Measurements from ENCODE around the gene SRCAP.

SRCAP gene

GRCh38 chr16:30736995-30737793 lies 38.2 kb downstream of the SRCAP start:
- Histone ChIP-seq H3K27me3 (replicated peaks; ENCODE audit: insufficient read depth, low read length) (no peaks in the 10 kb centered on the region), H3K79me2 (ENCODE audit: low read length) (no peaks in the 10 kb centered on the region), H3K27ac (ENCODE audit: low read length) (no peak overlapping the region), H3K9me3 (replicated peaks; ENCODE audit: insufficient read depth, low read length) (no peaks in the 10 kb centered on the region), H3K9me2 (replicated peaks; ENCODE audit: insufficient read depth, low read length) (no peaks in the 10 kb centered on the region), H3F3A (ENCODE audit: insufficient read depth, low read length) (no peaks in the 10 kb centered on the region; the same call in 1 of the 2 replicates), H4K20me1 (ENCODE audit: insufficient read depth, low read length) (no peaks in the 10 kb centered on the region), H3K36me3 (replicated peaks; ENCODE audit: insufficient read depth, low read length) (peaks cover 17% of the 10 kb centered on the region), H3K4me1 (ENCODE audit: low read length) (no peaks in the 10 kb centered on the region), H3K4me2 (ENCODE audit: low read depth, low read length) (no peak overlapping the region), H3K9ac (ENCODE audit: low read length) (no peak overlapping the region), H3K4me3 (ENCODE audit: low read length) (no peak overlapping the region), H2AFZ (ENCODE audit: low read length) (no peak overlapping the region)
- DNase-seq, result no peak
- TF ChIP-seq CTCF (IDR thresholded peaks at IDR 0.05; ENCODE audit: low read length) (no peak), EZH2phosphoT487 (IDR thresholded peaks at IDR 0.05; ENCODE audit: low read length) (no peak), EZH2 (optimal IDR thresholded peaks at IDR 0.05; ENCODE audit: low read depth, low read length) (no peak)

GRCh38 chr16:30737794-30738648 lies 39.0 kb downstream of the SRCAP start:
- H3K4me2 ChIP-seq (ENCODE audit: low read depth, low read length), result no peak overlapping the region
- H3K9me2 ChIP-seq (replicated peaks; ENCODE audit: insufficient read depth, low read length), result no peaks in the 10 kb centered on the region
- no peaks in the 10 kb centered on the region for H3K9me3 ChIP-seq (replicated peaks; ENCODE audit: insufficient read depth, low read length)
- no peaks in the 10 kb centered on the region; the same call in 1 of the 2 replicates for H3F3A ChIP-seq (ENCODE audit: insufficient read depth, low read length)
- no peak overlapping the region for H3K9ac ChIP-seq (ENCODE audit: low read length)
- H3K4me1 ChIP-seq (ENCODE audit: low read length), result no peaks in the 10 kb centered on the region
- H3K27ac ChIP-seq (ENCODE audit: low read length), result no peak overlapping the region
- H2AFZ ChIP-seq (ENCODE audit: low read length), result no peak overlapping the region
- TF ChIP-seq EZH2phosphoT487 (IDR thresholded peaks at IDR 0.05; ENCODE audit: low read length) (no peak), CTCF (IDR thresholded peaks at IDR 0.05; ENCODE audit: low read length) (no peak), EZH2 (optimal IDR thresholded peaks at IDR 0.05; ENCODE audit: low read depth, low read length) (no peak)
- H3K36me3 ChIP-seq (replicated peaks; ENCODE audit: insufficient read depth, low read length), result peaks cover 15% of the 10 kb centered on the region
- no peaks in the 10 kb centered on the region for H3K27me3 ChIP-seq (replicated peaks; ENCODE audit: insufficient read depth, low read length)
- H3K4me3 ChIP-seq (ENCODE audit: low read length), result no peak overlapping the region
- DNase-seq, result no peak
- H4K20me1 ChIP-seq (ENCODE audit: insufficient read depth, low read length), result no peaks in the 10 kb centered on the region
- no peaks in the 10 kb centered on the region for H3K79me2 ChIP-seq (ENCODE audit: low read length)

GRCh38 chr16:30738984-30739951 lies 40.3 kb downstream of the SRCAP start:
- Histone ChIP-seq H4K20me1 (ENCODE audit: insufficient read depth, low read length) (no peaks in the 10 kb centered on the region), H2AFZ (ENCODE audit: low read length) (no peak overlapping the region), H3K9me3 (replicated peaks; ENCODE audit: insufficient read depth, low read length) (no peaks in the 10 kb centered on the region), H3K36me3 (replicated peaks; ENCODE audit: insufficient read depth, low read length) (peaks cover 13% of the 10 kb centered on the region; the same call in 1 of the 2 replicates), H3K9me2 (replicated peaks; ENCODE audit: insufficient read depth, low read length) (no peaks in the 10 kb centered on the region), H3K4me2 (ENCODE audit: low read depth, low read length) (no peak overlapping the region), H3K9ac (ENCODE audit: low read length) (no peak overlapping the region), H3K4me3 (ENCODE audit: low read length) (no peak overlapping the region), H3K27me3 (replicated peaks; ENCODE audit: insufficient read depth, low read length) (no peaks in the 10 kb centered on the region), H3K79me2 (ENCODE audit: low read length) (no peaks in the 10 kb centered on the region), H3F3A (ENCODE audit: insufficient read depth, low read length) (no peaks in the 10 kb centered on the region), H3K27ac (ENCODE audit: low read length) (no peak overlapping the region), H3K4me1 (ENCODE audit: low read length) (no peaks in the 10 kb centered on the region)
- no peak for TF ChIP-seq EZH2 (optimal IDR thresholded peaks at IDR 0.05; ENCODE audit: low read depth, low read length)
- TF ChIP-seq CTCF (IDR thresholded peaks at IDR 0.05; ENCODE audit: low read length), result no peak
- no peak for TF ChIP-seq EZH2phosphoT487 (IDR thresholded peaks at IDR 0.05; ENCODE audit: low read length)
- no peak for DNase-seq

Data from MM.1S (cell line).